H1 (cell line): ENCODE results near the gene HTR1D. TPM values are rescaled to one million over a fixed set of nuclear protein-coding genes. Genes with fewer than 3 reads are reported as not detected.

Source experiments
- CTCF ChIA-PET: fragments of 300-600 bp; sonication (Branson Sonifier 250); formaldehyde crosslinking; loops from one replicate; lab custom pipeline; 2021; ENCODE audit not compliant: partially characterized antibody; lab: Charles Lee
- POLR2A ChIA-PET: fragments of 300-600 bp; sonication (Branson Sonifier 250); formaldehyde crosslinking; loops from one replicate; lab custom pipeline; 2021; ENCODE audit warnings: inconsistent platforms; ENCODE audit not compliant: partially characterized antibody; lab: Charles Lee
- DNase-seq, 2 experiments: peaks; one replicate each; pipeline versions ENCODE4 v3.0.0 to v3.0.0-alpha.2; 2010 to 2022; ENCODE audit warnings: low spot score in 2 of 2, low read depth in 1 of 2, mixed read lengths in 1 of 2
- FAIRE-seq: peaks from 2 replicates; lab custom pipeline; 2011; peaks lifted over from hg19 to GRCh38; lab: Jason Lieb, UNC
- H2AFZ ChIP-seq: 2 replicates; pipeline ENCODE4 v1.8.1; 2012; ENCODE audit warnings: low read length, inconsistent platforms
- H2AK5ac ChIP-seq: 2 replicates; pipeline ENCODE4 v1.6.1; 2013; ENCODE audit warnings: low read depth, low read length
- H2BK120ac ChIP-seq: replicated peaks from 2 replicates; pipeline ENCODE3; 2013; ENCODE audit warnings: low read depth, low read length, inconsistent platforms
- H2BK12ac ChIP-seq: 2 replicates; pipeline ENCODE4 v1.6.1; 2013; ENCODE audit warnings: low read depth, low read length
- H2BK15ac ChIP-seq: 2 replicates; pipeline ENCODE4 v1.6.1; 2013; ENCODE audit warnings: low read length
- H2BK20ac ChIP-seq: 2 replicates; pipeline ENCODE4 v1.6.1; 2013; ENCODE audit warnings: low read length
- H2BK5ac ChIP-seq: 2 replicates; pipeline ENCODE4 v1.6.1; 2013; ENCODE audit warnings: low read depth, low read length
- H3K14ac ChIP-seq: 2 replicates; pipeline ENCODE4 v1.6.1; 2013; ENCODE audit warnings: inconsistent platforms; ENCODE audit not compliant: insufficient read length
- H3K18ac ChIP-seq: 2 replicates; pipeline ENCODE4 v1.6.1; 2013; ENCODE audit warnings: low read length; ENCODE audit errors: extremely low read depth
- H3K23ac ChIP-seq: 2 replicates; pipeline ENCODE4 v1.6.1; 2013; ENCODE audit warnings: inconsistent platforms; ENCODE audit not compliant: insufficient read length
- H3K23me2 ChIP-seq: 2 replicates; pipeline ENCODE4 v1.6.1; 2013; ENCODE audit warnings: low read depth, low read length
- H3K27ac ChIP-seq: 2 replicates; pipeline ENCODE4 v1.6.1; 2011; ENCODE audit warnings: low read depth, low read length, inconsistent platforms
- H3K27me3 ChIP-seq, 4 experiments: replicated peaks in 1 of 4; 1 replicate in 1 of 4; 2 replicates in 3 of 4; pipeline versions ENCODE4 v1.6.1 to v1.8.1; 2011 to 2013; ENCODE audit warnings: low read length in 3 of 4, mild to moderate bottlenecking in 3 of 4, inconsistent platforms in 2 of 4, mixed read lengths in 2 of 4, moderate library complexity in 1 of 4; ENCODE audit not compliant: control insufficient read depth in 3 of 4, insufficient read depth in 3 of 4; ENCODE audit errors: extremely low read depth in 1 of 4
- H3K36me3 ChIP-seq, 4 experiments: 2 replicates each; pipeline versions ENCODE4 v1.6.1 to v1.8.1; 2011 to 2013; ENCODE audit warnings: mild to moderate bottlenecking in 4 of 4, low read length in 3 of 4, moderate library complexity in 2 of 4, control low read depth in 1 of 4, inconsistent platforms in 1 of 4; ENCODE audit not compliant: insufficient read depth in 4 of 4, control insufficient read depth in 2 of 4
- H3K4ac ChIP-seq: replicated peaks from 2 replicates; pipeline ENCODE3; 2013; ENCODE audit warnings: low read length, low read depth, mixed read lengths, inconsistent platforms; ENCODE audit not compliant: insufficient read length
- H3K4me1 ChIP-seq, 4 experiments: replicated peaks in 1 of 4; 1 replicate in 1 of 4; 2 replicates in 3 of 4; pipeline versions ENCODE4 v1.6.1 to v1.8.1; 2011 to 2013; ENCODE audit warnings: low read length in 3 of 4, inconsistent platforms in 2 of 4, mixed read lengths in 1 of 4; ENCODE audit not compliant: insufficient read depth in 4 of 4, control insufficient read depth in 3 of 4
- H3K4me2 ChIP-seq, 2 experiments: 2 replicates each; pipeline versions ENCODE4 v1.6.1 to v1.8.1; 2011 to 2013; ENCODE audit warnings: low read depth in 2 of 2, low read length in 2 of 2, control low read depth in 1 of 2, inconsistent platforms in 1 of 2, mild to moderate bottlenecking in 1 of 2; ENCODE audit not compliant: insufficient read depth in 1 of 2
- H3K4me3 ChIP-seq, 4 experiments: fragments of 200-600, 300-600 bp in 1 of 4; sonication (generic), shearing (Covaris generic), sonication (Bioruptor Twin) in 1 of 4; 2 replicates each; pipeline versions ENCODE4 v1.5.1 to v1.8.1; 2011 to 2016; ENCODE audit warnings: low read length in 4 of 4, low read depth in 3 of 4, control low read depth in 2 of 4, inconsistent platforms in 2 of 4, mild to moderate bottlenecking in 2 of 4, mixed read lengths in 1 of 4, moderate library complexity in 1 of 4; ENCODE audit not compliant: insufficient read depth in 2 of 4; ENCODE audit errors: extremely low read depth in 1 of 4
- H3K56ac ChIP-seq: replicated peaks from 2 replicates; pipeline ENCODE3; 2013; ENCODE audit warnings: low read depth, mild to moderate bottlenecking, mixed read lengths, low read length, inconsistent platforms; ENCODE audit not compliant: insufficient read length
- H3K79me1 ChIP-seq: 2 replicates; pipeline ENCODE4 v1.6.1; 2013; ENCODE audit warnings: low read depth, low read length, control low read depth
- H3K79me2 ChIP-seq, 2 experiments: 2 replicates each; pipeline versions ENCODE4 v1.6.1 to v1.8.1; 2012 to 2013; ENCODE audit warnings: low read length in 2 of 2, mild to moderate bottlenecking in 2 of 2, inconsistent platforms in 1 of 2; ENCODE audit not compliant: insufficient read depth in 2 of 2, control insufficient read depth in 1 of 2
- H3K9ac ChIP-seq, 4 experiments: replicated peaks in 1 of 4; 1 replicate in 1 of 4; 2 replicates in 3 of 4; pipeline versions ENCODE4 v1.6.1 to v1.8.1; 2011 to 2013; ENCODE audit warnings: low read depth in 3 of 4, low read length in 3 of 4, control low read depth in 2 of 4, mild to moderate bottlenecking in 2 of 4, moderate library complexity in 2 of 4, inconsistent platforms in 1 of 4; ENCODE audit errors: extremely low read depth in 1 of 4
- H3K9me3 ChIP-seq, 2 experiments: 2 replicates each; pipeline versions ENCODE4 v1.6.1 to v1.8.1; 2012 to 2013; ENCODE audit warnings: mild to moderate bottlenecking in 2 of 2, moderate library complexity in 2 of 2, control low read depth in 1 of 2, inconsistent platforms in 1 of 2, low read depth in 1 of 2, low read length in 1 of 2, mixed read lengths in 1 of 2; ENCODE audit not compliant: insufficient read depth in 2 of 2
- H4K20me1 ChIP-seq, 2 experiments: replicated peaks in 1 of 2; 2 replicates each; pipeline versions ENCODE3 to v1.8.1; 2011 to 2013; ENCODE audit warnings: inconsistent platforms in 2 of 2, low read length in 2 of 2, mild to moderate bottlenecking in 1 of 2; ENCODE audit not compliant: insufficient read depth in 2 of 2, control insufficient read depth in 1 of 2
- H4K5ac ChIP-seq: 2 replicates; pipeline ENCODE4 v1.6.1; 2013; ENCODE audit warnings: low read length, low read depth, mixed read lengths, inconsistent platforms; ENCODE audit not compliant: insufficient read length
- H4K8ac ChIP-seq: 2 replicates; pipeline ENCODE4 v1.8.0; 2013; ENCODE audit warnings: mild to moderate bottlenecking, moderate library complexity, low read length, inconsistent platforms; ENCODE audit not compliant: insufficient read depth; ENCODE audit errors: extremely low read depth
- H4K91ac ChIP-seq: replicated peaks from 2 replicates; pipeline ENCODE3; 2013; ENCODE audit warnings: low read length, mixed read lengths, inconsistent platforms; ENCODE audit not compliant: insufficient read length
- KDM4A ChIP-seq: IDR thresholded peaks from one replicate; pipeline ENCODE4 v1.7.1; 2012; ENCODE audit warnings: low read depth, mild to moderate bottlenecking, moderate library complexity, low read length, inconsistent platforms; ENCODE audit not compliant: severe bottlenecking
- RBBP5 ChIP-seq: IDR thresholded peaks from 2 replicates; pipeline ENCODE4 v1.7.1; 2012; ENCODE audit warnings: low read depth, mild to moderate bottlenecking, inconsistent platforms, low read length, moderate library complexity, borderline replicate concordance
- RFX5 ChIP-seq: IDR thresholded peaks from 2 replicates; pipeline ENCODE4 v1.6.1; 2011; ENCODE audit warnings: low read depth, low read length, improper control_type of control experiment, borderline replicate concordance
- RXRA ChIP-seq: IDR thresholded peaks from 2 replicates; pipeline ENCODE4 v1.6.1; 2011; ENCODE audit warnings: low read depth, mild to moderate bottlenecking, low read length, moderate library complexity; ENCODE audit not compliant: insufficient read depth
- SAP30 ChIP-seq: fragments of 300-600 bp; sonication (generic); IDR thresholded peaks from 2 replicates; pipeline ENCODE4 v1.7.1; 2012; ENCODE audit warnings: low read length, moderate library complexity, mild to moderate bottlenecking, inconsistent platforms; ENCODE audit not compliant: insufficient read depth, insufficient replicate concordance
- SIRT6 ChIP-seq: IDR thresholded peaks from one replicate; pipeline ENCODE4 v1.7.1; 2012; ENCODE audit warnings: low read length, inconsistent platforms
- YY1 ChIP-seq: IDR thresholded peaks from 2 replicates; pipeline ENCODE4 v1.6.1; 2011; ENCODE audit warnings: low read depth, mild to moderate bottlenecking, low read length
- WGBS, 2 experiments: shearing (Covaris generic) in 1 of 2; methylation state at CpG; one replicate each; pipeline versions ENCODE4 v1.1.6 to v1.1.7; 2013 to 2015; ENCODE audit warnings: low lambda C conversion rate in 2 of 2, mixed read lengths in 2 of 2, inconsistent platforms in 1 of 2, low coverage in 1 of 2, missing lambda C conversion rate in 1 of 2; ENCODE audit not compliant: insufficient replicate concordance in 2 of 2, insufficient coverage in 1 of 2, insufficient read length in 1 of 2; ENCODE audit errors: extremely low coverage in 1 of 2, missing lambda C conversion rate in 1 of 2; 5-methylcytosine and 5-hydroxymethylcytosine counted together
- polyA plus RNA-seq, 7 experiments: library from polyadenylated mRNA; depleted of rRNA in 3 of 7; stranded (reverse) in 5 of 7; unstranded in 2 of 7; fragments of >200 nt in 5 of 7; fragments of 200-250 nt in 2 of 7; gene quantifications; 1 replicate in 5 of 7; 2 replicates in 1 of 7; 4 replicates in 1 of 7; pipeline versions ENCODE4 v1.2.1 to v1.2.3, GENCODE V29; 2011 to 2013; ENCODE audit warnings: missing spikeins in 2 of 7, mixed read lengths in 2 of 7
- total RNA-seq: library from RNA; stranded (reverse); fragmentation: NEBNext Ultra II Directional; extraction: Animal tissue kit (Norgen Biotek cat#: 25700); gene quantifications from 2 replicates; pipeline ENCODE4 v1.2.1, GENCODE V29; 2021
- TF ChIP-seq, protein P1 (sequence below), 3 experiments: IDR thresholded peaks; 1 replicate in 2 of 3; 2 replicates in 1 of 3; pipeline versions ENCODE4 v1.5.1 to v1.6.1; 2011; ENCODE audit warnings: low read length in 3 of 3, mild to moderate bottlenecking in 3 of 3, inconsistent platforms in 2 of 3, low read depth in 1 of 3, moderate library complexity in 1 of 3; ENCODE audit not compliant: insufficient read depth in 1 of 3; ENCODE audit errors: control extremely low read depth in 1 of 3

HTR1D gene
- total and polyA plus RNA-seq, 2 of the 8 experiments (the other 6 are each of a cell fraction or from before 2014, with no cell fraction given): 8.8 to 11.5 TPM

DNA sequence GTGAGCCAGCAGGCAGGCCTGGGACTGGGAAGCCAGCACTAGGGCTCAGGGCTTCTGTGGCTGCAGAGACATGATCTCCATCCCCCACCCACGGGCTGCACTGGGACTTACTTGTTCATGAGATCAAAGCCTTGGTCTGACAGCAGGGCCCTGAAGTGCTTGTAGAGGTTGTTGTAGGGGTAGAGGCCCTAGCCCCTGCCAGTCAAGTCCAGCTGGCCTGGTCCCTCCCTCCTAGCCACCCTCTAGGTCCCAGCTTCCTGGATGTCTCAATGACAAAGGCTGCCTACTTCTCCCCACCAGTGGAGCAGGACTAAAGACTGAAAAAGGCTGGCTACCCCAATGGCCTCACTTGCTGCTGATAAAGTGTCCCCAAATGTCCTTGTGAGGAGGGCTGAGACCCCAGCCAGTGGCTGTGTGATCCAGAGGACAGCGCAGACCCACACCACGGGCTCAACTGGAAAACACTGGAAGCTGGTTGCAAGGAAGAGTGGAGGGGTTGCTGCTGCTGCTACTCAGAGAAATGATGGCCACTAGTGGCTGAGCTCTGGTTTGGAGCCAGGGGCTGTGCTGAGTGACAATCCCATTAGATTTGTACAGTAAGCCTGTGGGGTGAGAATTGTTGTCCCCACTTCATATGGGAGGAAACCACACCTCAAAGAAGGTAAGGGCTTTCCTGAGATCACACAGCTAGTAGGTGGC is 1.4 kb downstream of the HTR1D start:
- H3K79me1 ChIP-seq: peaks cover 3% of the 10 kb centered on the region; the same call in 1 of the 2 replicates
- no peak overlapping the region for H3K14ac ChIP-seq
- no peak overlapping the region for H4K91ac ChIP-seq
- H3K9me3 ChIP-seq: no peaks in the 10 kb centered on the region
- no peak overlapping the region for H2BK120ac ChIP-seq
- H3K36me3 ChIP-seq: 0 out of 8 replicates have a peak, but pooled peaks cover 0 to 3% (median 0%) of the 10 kb centered on the region in 4 experiments
- peaks cover 0 to 2% of the 10 kb centered on the region in 2 experiments; a peak in 1 of 4 replicates for H3K79me2 ChIP-seq
- peaks cover 6% of the 10 kb centered on the region; the same call in 1 of the 2 replicates for H3K23me2 ChIP-seq
- peak overlapping the region; percentile 53; the same call in 1 of the 2 replicates for H2BK15ac ChIP-seq
- H3K4ac ChIP-seq: no peak overlapping the region
- no peak overlapping the region for H2BK5ac ChIP-seq
- H4K20me1 ChIP-seq: peaks cover 0 to 3% of the 10 kb centered on the region in 2 experiments
- peaks cover 0 to 4% (median 1%) of the 10 kb centered on the region in 4 experiments; a peak in 4 of 7 replicates for H3K27me3 ChIP-seq
- no peak overlapping the region for H4K5ac ChIP-seq
- H2AFZ ChIP-seq: no peak overlapping the region
- peaks cover 6 to 13% (median 9%) of the 10 kb centered on the region in 4 experiments for H3K4me1 ChIP-seq
- H3K4me2 ChIP-seq: peak overlapping the region; percentile 64 to 80
- ChIA-PET CTCF (interaction anchor here (0.7 to 1.7 kb wide), 19 partner anchors 9 to 238 kb away, joined by 3 to 11 read pairs (median 4); no protein-coding TSS in a partner anchor), POLR2A (interaction anchor here (1.2 to 1.7 kb wide), 3 partner anchors 15 to 48 kb away, joined by 3 to 5 read pairs (median 4); no protein-coding TSS in a partner anchor)
- no peak overlapping the region for H3K27ac ChIP-seq
- 77% methylated on average over 3 of the region's 3 CpGs; no CpG with 5 or more reads in 1 of the 2 experiments for WGBS, 2 experiments
- H3K18ac ChIP-seq: peak overlapping the region; percentile 42; the same call in 1 of the 2 replicates
- H3K9ac ChIP-seq: no peak overlapping the region
- FAIRE-seq (no peak), DNase-seq (no peak)
- H3K4me3 ChIP-seq: peak overlapping the region; percentile 65 to 76 (median 70); a peak in 6 of 8 replicates
- H2BK12ac ChIP-seq: no peak overlapping the region; the same call in 1 of the 2 replicates
- H3K56ac ChIP-seq: no peak overlapping the region
- H4K8ac ChIP-seq: no peak overlapping the region
- H2BK20ac ChIP-seq: 0 out of 2 replicates have a peak overlapping the region, but pooled peaks have one; percentile 90
- no peak overlapping the region for H2AK5ac ChIP-seq
- no peak overlapping the region for H3K23ac ChIP-seq
- no peak for TF ChIP-seq SAP30
- no peak for TF ChIP-seq RBBP5
- no peak for TF ChIP-seq SIRT6
- TF ChIP-seq RFX5: no peak
- TF ChIP-seq RXRA: no peak
- TF ChIP-seq, protein P1, sequence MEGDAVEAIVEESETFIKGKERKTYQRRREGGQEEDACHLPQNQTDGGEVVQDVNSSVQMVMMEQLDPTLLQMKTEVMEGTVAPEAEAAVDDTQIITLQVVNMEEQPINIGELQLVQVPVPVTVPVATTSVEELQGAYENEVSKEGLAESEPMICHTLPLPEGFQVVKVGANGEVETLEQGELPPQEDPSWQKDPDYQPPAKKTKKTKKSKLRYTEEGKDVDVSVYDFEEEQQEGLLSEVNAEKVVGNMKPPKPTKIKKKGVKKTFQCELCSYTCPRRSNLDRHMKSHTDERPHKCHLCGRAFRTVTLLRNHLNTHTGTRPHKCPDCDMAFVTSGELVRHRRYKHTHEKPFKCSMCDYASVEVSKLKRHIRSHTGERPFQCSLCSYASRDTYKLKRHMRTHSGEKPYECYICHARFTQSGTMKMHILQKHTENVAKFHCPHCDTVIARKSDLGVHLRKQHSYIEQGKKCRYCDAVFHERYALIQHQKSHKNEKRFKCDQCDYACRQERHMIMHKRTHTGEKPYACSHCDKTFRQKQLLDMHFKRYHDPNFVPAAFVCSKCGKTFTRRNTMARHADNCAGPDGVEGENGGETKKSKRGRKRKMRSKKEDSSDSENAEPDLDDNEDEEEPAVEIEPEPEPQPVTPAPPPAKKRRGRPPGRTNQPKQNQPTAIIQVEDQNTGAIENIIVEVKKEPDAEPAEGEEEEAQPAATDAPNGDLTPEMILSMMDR (IDR thresholded peaks at IDR 0.05; ENCODE audit: control extremely low read depth in 1 of 3, insufficient read depth in 1 of 3, low read depth in 1 of 3, low read length in 3 of 3): no peak
- no peak for TF ChIP-seq KDM4A
- TF ChIP-seq YY1: no peak
